ENCODE results near the gene MAP3K5. TPM values are rescaled to one million over a fixed set of nuclear protein-coding genes. Genes with fewer than 3 reads are reported as not detected.

The MAP3K5 gene
- total RNA-seq, 1 donor from 2014 or later = 1.7 TPM

DNA sequence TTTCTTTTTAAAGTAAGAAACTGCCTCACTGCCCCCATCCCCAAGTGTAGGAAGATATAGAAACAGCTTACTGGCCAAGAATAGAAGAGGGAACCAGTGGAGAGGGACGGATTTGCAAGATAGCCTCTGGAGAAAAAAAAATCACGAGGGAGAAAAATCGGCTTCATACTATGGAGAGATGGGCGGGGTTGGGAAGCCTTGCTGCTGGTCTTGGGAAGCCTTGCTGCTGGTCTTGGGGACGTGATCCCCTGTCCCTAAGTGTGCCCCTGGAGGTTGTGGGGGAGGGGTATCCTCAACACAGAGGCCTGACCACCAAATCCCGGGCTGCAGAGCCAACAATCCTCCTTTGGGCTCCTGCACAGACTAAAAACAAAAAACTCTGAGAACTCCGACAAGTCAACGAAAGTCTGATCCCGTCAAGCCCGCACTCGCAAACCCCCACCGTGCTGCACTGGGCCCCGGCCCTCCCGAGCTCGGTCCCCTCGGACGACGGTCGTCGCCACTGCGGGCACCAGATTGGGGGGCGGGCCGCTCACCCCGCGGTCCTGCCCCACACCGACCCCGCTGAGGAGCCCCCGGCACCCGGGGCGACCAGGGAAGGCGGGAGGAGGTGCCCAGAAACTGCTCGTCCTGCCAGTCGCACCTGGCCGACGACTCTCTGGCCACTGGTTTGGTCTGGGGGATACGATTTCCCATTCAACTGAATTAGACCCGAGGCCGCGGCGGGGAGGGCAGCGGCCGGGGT, 242.8 kb downstream of the MAP3K5 start:
- Mint-ChIP-seq H3K9me3 (ENCODE audit: unreplicated experiment) (no peaks in the 10 kb centered on the region), H3K36me3 (ENCODE audit: low read depth, unreplicated experiment) (no peaks in the 10 kb centered on the region), H3K4me1 (ENCODE audit: low read depth, unreplicated experiment) (no peaks in the 10 kb centered on the region), H3K27ac (ENCODE audit: unreplicated experiment) (peak overlapping the region; percentile 21), H3K27me3 (ENCODE audit: low read depth, unreplicated experiment) (peaks cover 21% of the 10 kb centered on the region), H3K4me3 (ENCODE audit: unreplicated experiment) (peak overlapping the region; percentile 78)
- H3K9ac ChIP-seq (ENCODE audit: low read length) = peak overlapping the region; percentile 27
- peak overlapping the region; percentile 88 for H3K4me2 ChIP-seq (ENCODE audit: low read length)
- peak overlapping the region; percentile 61 for H3K4me3 ChIP-seq (ENCODE audit: insufficient read depth, low read depth, low read length)
- DNase-seq (ENCODE audit: low read depth) (no peak), FAIRE-seq (no peak)
- peak overlapping the region; percentile 38 for H2AFZ ChIP-seq (ENCODE audit: low read depth, low read length)
- H3K36me3 ChIP-seq (ENCODE audit: insufficient read depth, low read length) = no peaks in the 10 kb centered on the region
- no peak overlapping the region for H3K27ac ChIP-seq (ENCODE audit: low read depth, low read length)
- H3K9me3 ChIP-seq (ENCODE audit: insufficient read depth, low read depth, low read length) = no peaks in the 10 kb centered on the region
- peaks cover 21% of the 10 kb centered on the region for H3K27me3 ChIP-seq (ENCODE audit: insufficient read depth, low read length)
- H3K4me1 ChIP-seq (ENCODE audit: insufficient read depth, low read length) = peaks cover 5% of the 10 kb centered on the region
- no peaks in the 10 kb centered on the region for H4K20me1 ChIP-seq (ENCODE audit: insufficient read depth, low read length)
- H3K79me2 ChIP-seq (ENCODE audit: insufficient read depth, low read length) = no peaks in the 10 kb centered on the region
- peak; percentile 75 for TF ChIP-seq EZH2 (IDR thresholded peaks at IDR 0.05; ENCODE audit: insufficient read depth, low read length)
- TF ChIP-seq, protein P1, sequence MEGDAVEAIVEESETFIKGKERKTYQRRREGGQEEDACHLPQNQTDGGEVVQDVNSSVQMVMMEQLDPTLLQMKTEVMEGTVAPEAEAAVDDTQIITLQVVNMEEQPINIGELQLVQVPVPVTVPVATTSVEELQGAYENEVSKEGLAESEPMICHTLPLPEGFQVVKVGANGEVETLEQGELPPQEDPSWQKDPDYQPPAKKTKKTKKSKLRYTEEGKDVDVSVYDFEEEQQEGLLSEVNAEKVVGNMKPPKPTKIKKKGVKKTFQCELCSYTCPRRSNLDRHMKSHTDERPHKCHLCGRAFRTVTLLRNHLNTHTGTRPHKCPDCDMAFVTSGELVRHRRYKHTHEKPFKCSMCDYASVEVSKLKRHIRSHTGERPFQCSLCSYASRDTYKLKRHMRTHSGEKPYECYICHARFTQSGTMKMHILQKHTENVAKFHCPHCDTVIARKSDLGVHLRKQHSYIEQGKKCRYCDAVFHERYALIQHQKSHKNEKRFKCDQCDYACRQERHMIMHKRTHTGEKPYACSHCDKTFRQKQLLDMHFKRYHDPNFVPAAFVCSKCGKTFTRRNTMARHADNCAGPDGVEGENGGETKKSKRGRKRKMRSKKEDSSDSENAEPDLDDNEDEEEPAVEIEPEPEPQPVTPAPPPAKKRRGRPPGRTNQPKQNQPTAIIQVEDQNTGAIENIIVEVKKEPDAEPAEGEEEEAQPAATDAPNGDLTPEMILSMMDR (IDR thresholded peaks at IDR 0.05; ENCODE audit: insufficient read depth, low read depth, low read length) = no peak

DNA sequence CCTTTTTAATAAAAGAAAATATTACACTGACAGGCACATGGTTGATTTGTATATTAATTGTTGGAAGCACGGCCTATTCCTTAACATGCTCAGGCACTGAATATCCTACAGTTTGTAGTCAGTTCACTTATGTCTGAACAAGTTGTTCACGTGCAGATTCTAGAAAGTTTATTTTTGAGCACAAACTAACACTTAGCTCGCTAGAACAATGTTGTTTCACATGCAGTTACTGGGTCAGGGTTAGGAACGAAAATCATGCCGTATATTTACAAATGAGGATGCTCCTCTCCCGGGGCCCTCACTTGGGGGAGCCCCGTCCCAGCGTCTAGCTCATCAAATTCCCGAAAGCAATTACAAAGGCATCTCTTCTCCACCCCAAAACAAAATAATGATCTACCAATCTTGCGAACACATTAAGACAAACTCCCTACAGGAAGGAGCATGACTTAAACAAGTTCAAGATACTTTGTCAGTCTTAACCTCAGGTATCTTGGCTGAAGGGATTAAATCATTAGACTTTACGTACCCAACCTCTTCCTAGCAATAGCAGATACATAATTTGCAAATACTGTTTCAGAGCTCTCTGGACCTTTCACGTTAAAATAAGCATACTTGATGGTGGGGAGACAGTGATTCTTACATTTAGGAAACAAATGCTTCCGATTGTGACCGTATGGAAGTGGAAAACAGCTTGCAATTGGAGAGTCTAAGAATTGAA, 243.5 kb downstream of the MAP3K5 start:
- peak overlapping the region; percentile 78 for H3K4me3 Mint-ChIP-seq (ENCODE audit: unreplicated experiment)
- Histone ChIP-seq H3K4me1 (ENCODE audit: insufficient read depth, low read length) (peaks cover 5% of the 10 kb centered on the region), H3K27ac (ENCODE audit: low read depth, low read length) (no peak overlapping the region), H3K79me2 (ENCODE audit: insufficient read depth, low read length) (no peaks in the 10 kb centered on the region), H4K20me1 (ENCODE audit: insufficient read depth, low read length) (no peaks in the 10 kb centered on the region), H3K4me3 (ENCODE audit: insufficient read depth, low read depth, low read length) (no peak overlapping the region), H2AFZ (ENCODE audit: low read depth, low read length) (no peak overlapping the region), H3K4me2 (ENCODE audit: low read length) (peak overlapping the region; percentile 88), H3K9ac (ENCODE audit: low read length) (no peak overlapping the region), H3K9me3 (ENCODE audit: insufficient read depth, low read depth, low read length) (no peaks in the 10 kb centered on the region), H3K27me3 (ENCODE audit: insufficient read depth, low read length) (peaks cover 21% of the 10 kb centered on the region), H3K36me3 (ENCODE audit: insufficient read depth, low read length) (no peaks in the 10 kb centered on the region)
- no peaks in the 10 kb centered on the region for H3K36me3 Mint-ChIP-seq (ENCODE audit: low read depth, unreplicated experiment)
- H3K27me3 Mint-ChIP-seq (ENCODE audit: low read depth, unreplicated experiment) = peaks cover 21% of the 10 kb centered on the region
- H3K4me1 Mint-ChIP-seq (ENCODE audit: low read depth, unreplicated experiment) = no peaks in the 10 kb centered on the region
- H3K9me3 Mint-ChIP-seq (ENCODE audit: unreplicated experiment) = no peaks in the 10 kb centered on the region
- DNase-seq (ENCODE audit: low read depth) (no peak), FAIRE-seq (no peak)
- TF ChIP-seq EZH2 (IDR thresholded peaks at IDR 0.05; ENCODE audit: insufficient read depth, low read length) = no peak
- TF ChIP-seq, protein P1 (IDR thresholded peaks at IDR 0.05; ENCODE audit: insufficient read depth, low read depth, low read length) = no peak
- H3K27ac Mint-ChIP-seq (ENCODE audit: unreplicated experiment) = no peak overlapping the region
